H1 (cell line): Measurements from ENCODE around the gene ASF1B. TPM values are rescaled to one million over a fixed set of nuclear protein-coding genes. Genes with fewer than 3 reads are reported as not detected.

Experiments
- CTCF ChIA-PET: fragments of 300-600 bp; sonication (Branson Sonifier 250); formaldehyde crosslinking; loops from one replicate; lab custom pipeline; 2021; ENCODE audit not compliant: partially characterized antibody; lab: Charles Lee
- POLR2A ChIA-PET: fragments of 300-600 bp; sonication (Branson Sonifier 250); formaldehyde crosslinking; loops from one replicate; lab custom pipeline; 2021; ENCODE audit warnings: inconsistent platforms; ENCODE audit not compliant: partially characterized antibody; lab: Charles Lee
- DNase-seq, 2 experiments: peaks; one replicate each; pipeline versions ENCODE4 v3.0.0 to v3.0.0-alpha.2; 2010 to 2022; ENCODE audit warnings: low spot score in 2 of 2, low read depth in 1 of 2, mixed read lengths in 1 of 2
- FAIRE-seq: peaks from 2 replicates; lab custom pipeline; 2011; peaks lifted over from hg19 to GRCh38; lab: Jason Lieb, UNC
- H2AFZ ChIP-seq: 2 replicates; pipeline ENCODE4 v1.8.1; 2012; ENCODE audit warnings: low read length, inconsistent platforms
- H2AK5ac ChIP-seq: 2 replicates; pipeline ENCODE4 v1.6.1; 2013; ENCODE audit warnings: low read depth, low read length
- H2BK120ac ChIP-seq: replicated peaks from 2 replicates; pipeline ENCODE3; 2013; ENCODE audit warnings: low read depth, low read length, inconsistent platforms
- H2BK12ac ChIP-seq: 2 replicates; pipeline ENCODE4 v1.6.1; 2013; ENCODE audit warnings: low read depth, low read length
- H2BK15ac ChIP-seq: 2 replicates; pipeline ENCODE4 v1.6.1; 2013; ENCODE audit warnings: low read length
- H2BK20ac ChIP-seq: 2 replicates; pipeline ENCODE4 v1.6.1; 2013; ENCODE audit warnings: low read length
- H2BK5ac ChIP-seq: 2 replicates; pipeline ENCODE4 v1.6.1; 2013; ENCODE audit warnings: low read depth, low read length
- H3K14ac ChIP-seq: 2 replicates; pipeline ENCODE4 v1.6.1; 2013; ENCODE audit warnings: inconsistent platforms; ENCODE audit not compliant: insufficient read length
- H3K18ac ChIP-seq: 2 replicates; pipeline ENCODE4 v1.6.1; 2013; ENCODE audit warnings: low read length; ENCODE audit errors: extremely low read depth
- H3K23ac ChIP-seq: 2 replicates; pipeline ENCODE4 v1.6.1; 2013; ENCODE audit warnings: inconsistent platforms; ENCODE audit not compliant: insufficient read length
- H3K23me2 ChIP-seq: 2 replicates; pipeline ENCODE4 v1.6.1; 2013; ENCODE audit warnings: low read depth, low read length
- H3K27ac ChIP-seq: 2 replicates; pipeline ENCODE4 v1.6.1; 2011; ENCODE audit warnings: low read depth, low read length, inconsistent platforms
- H3K27me3 ChIP-seq, 4 experiments: replicated peaks in 1 of 4; 1 replicate in 1 of 4; 2 replicates in 3 of 4; pipeline versions ENCODE4 v1.6.1 to v1.8.1; 2011 to 2013; ENCODE audit warnings: low read length in 3 of 4, mild to moderate bottlenecking in 3 of 4, inconsistent platforms in 2 of 4, mixed read lengths in 2 of 4, moderate library complexity in 1 of 4; ENCODE audit not compliant: control insufficient read depth in 3 of 4, insufficient read depth in 3 of 4; ENCODE audit errors: extremely low read depth in 1 of 4
- H3K36me3 ChIP-seq, 4 experiments: 2 replicates each; pipeline versions ENCODE4 v1.6.1 to v1.8.1; 2011 to 2013; ENCODE audit warnings: mild to moderate bottlenecking in 4 of 4, low read length in 3 of 4, moderate library complexity in 2 of 4, control low read depth in 1 of 4, inconsistent platforms in 1 of 4; ENCODE audit not compliant: insufficient read depth in 4 of 4, control insufficient read depth in 2 of 4
- H3K4ac ChIP-seq: replicated peaks from 2 replicates; pipeline ENCODE3; 2013; ENCODE audit warnings: low read length, low read depth, mixed read lengths, inconsistent platforms; ENCODE audit not compliant: insufficient read length
- H3K4me1 ChIP-seq, 4 experiments: replicated peaks in 1 of 4; 1 replicate in 1 of 4; 2 replicates in 3 of 4; pipeline versions ENCODE4 v1.6.1 to v1.8.1; 2011 to 2013; ENCODE audit warnings: low read length in 3 of 4, inconsistent platforms in 2 of 4, mixed read lengths in 1 of 4; ENCODE audit not compliant: insufficient read depth in 4 of 4, control insufficient read depth in 3 of 4
- H3K4me2 ChIP-seq, 2 experiments: 2 replicates each; pipeline versions ENCODE4 v1.6.1 to v1.8.1; 2011 to 2013; ENCODE audit warnings: low read depth in 2 of 2, low read length in 2 of 2, control low read depth in 1 of 2, inconsistent platforms in 1 of 2, mild to moderate bottlenecking in 1 of 2; ENCODE audit not compliant: insufficient read depth in 1 of 2
- H3K4me3 ChIP-seq, 4 experiments: fragments of 200-600, 300-600 bp in 1 of 4; sonication (generic), shearing (Covaris generic), sonication (Bioruptor Twin) in 1 of 4; 2 replicates each; pipeline versions ENCODE4 v1.5.1 to v1.8.1; 2011 to 2016; ENCODE audit warnings: low read length in 4 of 4, low read depth in 3 of 4, control low read depth in 2 of 4, inconsistent platforms in 2 of 4, mild to moderate bottlenecking in 2 of 4, mixed read lengths in 1 of 4, moderate library complexity in 1 of 4; ENCODE audit not compliant: insufficient read depth in 2 of 4; ENCODE audit errors: extremely low read depth in 1 of 4
- H3K56ac ChIP-seq: replicated peaks from 2 replicates; pipeline ENCODE3; 2013; ENCODE audit warnings: low read depth, mild to moderate bottlenecking, mixed read lengths, low read length, inconsistent platforms; ENCODE audit not compliant: insufficient read length
- H3K79me1 ChIP-seq: 2 replicates; pipeline ENCODE4 v1.6.1; 2013; ENCODE audit warnings: low read depth, low read length, control low read depth
- H3K79me2 ChIP-seq, 2 experiments: 2 replicates each; pipeline versions ENCODE4 v1.6.1 to v1.8.1; 2012 to 2013; ENCODE audit warnings: low read length in 2 of 2, mild to moderate bottlenecking in 2 of 2, inconsistent platforms in 1 of 2; ENCODE audit not compliant: insufficient read depth in 2 of 2, control insufficient read depth in 1 of 2
- H3K9ac ChIP-seq, 4 experiments: replicated peaks in 1 of 4; 1 replicate in 1 of 4; 2 replicates in 3 of 4; pipeline versions ENCODE4 v1.6.1 to v1.8.1; 2011 to 2013; ENCODE audit warnings: low read depth in 3 of 4, low read length in 3 of 4, control low read depth in 2 of 4, mild to moderate bottlenecking in 2 of 4, moderate library complexity in 2 of 4, inconsistent platforms in 1 of 4; ENCODE audit errors: extremely low read depth in 1 of 4
- H3K9me3 ChIP-seq, 2 experiments: 2 replicates each; pipeline versions ENCODE4 v1.6.1 to v1.8.1; 2012 to 2013; ENCODE audit warnings: mild to moderate bottlenecking in 2 of 2, moderate library complexity in 2 of 2, control low read depth in 1 of 2, inconsistent platforms in 1 of 2, low read depth in 1 of 2, low read length in 1 of 2, mixed read lengths in 1 of 2; ENCODE audit not compliant: insufficient read depth in 2 of 2
- H4K20me1 ChIP-seq, 2 experiments: replicated peaks in 1 of 2; 2 replicates each; pipeline versions ENCODE3 to v1.8.1; 2011 to 2013; ENCODE audit warnings: inconsistent platforms in 2 of 2, low read length in 2 of 2, mild to moderate bottlenecking in 1 of 2; ENCODE audit not compliant: insufficient read depth in 2 of 2, control insufficient read depth in 1 of 2
- H4K5ac ChIP-seq: 2 replicates; pipeline ENCODE4 v1.6.1; 2013; ENCODE audit warnings: low read length, low read depth, mixed read lengths, inconsistent platforms; ENCODE audit not compliant: insufficient read length
- H4K8ac ChIP-seq: 2 replicates; pipeline ENCODE4 v1.8.0; 2013; ENCODE audit warnings: mild to moderate bottlenecking, moderate library complexity, low read length, inconsistent platforms; ENCODE audit not compliant: insufficient read depth; ENCODE audit errors: extremely low read depth
- H4K91ac ChIP-seq: replicated peaks from 2 replicates; pipeline ENCODE3; 2013; ENCODE audit warnings: low read length, mixed read lengths, inconsistent platforms; ENCODE audit not compliant: insufficient read length
- HDAC6 ChIP-seq: IDR thresholded peaks from one replicate; pipeline ENCODE4 v1.7.1; 2012; ENCODE audit warnings: low read depth, mild to moderate bottlenecking, inconsistent platforms, low read length, moderate library complexity
- SIN3A ChIP-seq, 2 experiments: IDR thresholded peaks in 1 of 2; conservative IDR thresholded peaks in 1 of 2; 2 replicates each; pipeline ENCODE4 v1.6.1; 2011 to 2012; ENCODE audit warnings: low read length in 2 of 2, improper control_type of control experiment in 1 of 2, low read depth in 1 of 2, mild to moderate bottlenecking in 1 of 2
- WGBS, 2 experiments: shearing (Covaris generic) in 1 of 2; methylation state at CpG; one replicate each; pipeline versions ENCODE4 v1.1.6 to v1.1.7; 2013 to 2015; ENCODE audit warnings: low lambda C conversion rate in 2 of 2, mixed read lengths in 2 of 2, inconsistent platforms in 1 of 2, low coverage in 1 of 2, missing lambda C conversion rate in 1 of 2; ENCODE audit not compliant: insufficient replicate concordance in 2 of 2, insufficient coverage in 1 of 2, insufficient read length in 1 of 2; ENCODE audit errors: extremely low coverage in 1 of 2, missing lambda C conversion rate in 1 of 2; 5-methylcytosine and 5-hydroxymethylcytosine counted together
- polyA plus RNA-seq, 7 experiments: library from polyadenylated mRNA; depleted of rRNA in 3 of 7; stranded (reverse) in 5 of 7; unstranded in 2 of 7; fragments of >200 nt in 5 of 7; fragments of 200-250 nt in 2 of 7; gene quantifications; 1 replicate in 5 of 7; 2 replicates in 1 of 7; 4 replicates in 1 of 7; pipeline versions ENCODE4 v1.2.1 to v1.2.3, GENCODE V29; 2011 to 2013; ENCODE audit warnings: missing spikeins in 2 of 7, mixed read lengths in 2 of 7
- total RNA-seq: library from RNA; stranded (reverse); fragmentation: NEBNext Ultra II Directional; extraction: Animal tissue kit (Norgen Biotek cat#: 25700); gene quantifications from 2 replicates; pipeline ENCODE4 v1.2.1, GENCODE V29; 2021

ASF1B gene
- total and polyA plus RNA-seq, 2 of the 8 experiments (the other 6 are each of a cell fraction or from before 2014, with no cell fraction given), result 32.6 to 59.2 TPM

- POLR2A ChIA-PET, result interaction anchor here (0.9 to 11.0 kb wide), 6 partner anchors 9 to 36 kb away, joined by 3 to 109 read pairs (median 3); partner anchors contain the start of gene ASF1B
- WGBS, 2 experiments, result 4% methylated on average over 13 of the region's 33 CpGs; no CpG with 5 or more reads in 1 of the 2 experiments
- TF ChIP-seq HDAC6 (no peak), SIN3A (conservative IDR thresholded peaks at IDR 0.05 in 1 of 2, IDR thresholded peaks at IDR 0.05 in 1 of 2; ENCODE audit: low read depth in 1 of 2, low read length in 2 of 2) (0 out of 4 replicates have a peak, but pooled peaks of 1 of the 2 experiments have one; percentile 47)
Observed at GRCh38 chr19:14116918-14117578, 19.3 kb downstream of the ASF1B start.

More at GRCh38 chr19:14116918-14117578, 19.3 kb downstream of the ASF1B start:
- peaks cover 8% of the 10 kb centered on the region for H3K23me2 ChIP-seq
- H4K20me1 ChIP-seq, result peaks cover 7 to 12% of the 10 kb centered on the region in 2 experiments
- no peak overlapping the region for H4K5ac ChIP-seq
- peak overlapping the region in 1 of 4 experiments; percentile 80; a peak in 2 of 7 replicates for H3K9ac ChIP-seq
- no peak overlapping the region for H2AFZ ChIP-seq
- H3K36me3 ChIP-seq, result peaks cover 0 to 8% (median 2%) of the 10 kb centered on the region in 4 experiments; a peak in 2 of 8 replicates
- H3K4me3 ChIP-seq, result peak overlapping the region; percentile 22 to 85 (median 55)
- H2BK15ac ChIP-seq, result no peak overlapping the region
- H2AK5ac ChIP-seq, result no peak overlapping the region
- no peak overlapping the region for H3K4ac ChIP-seq
- H3K79me2 ChIP-seq, result 0 out of 4 replicates have a peak, but pooled peaks cover 0 to 3% of the 10 kb centered on the region in 2 experiments
- no peak overlapping the region for H4K8ac ChIP-seq
- H2BK20ac ChIP-seq, result no peak overlapping the region
- H2BK5ac ChIP-seq, result no peak overlapping the region
- no peak overlapping the region for H3K27ac ChIP-seq
- H3K4me2 ChIP-seq, result peak overlapping the region; percentile 66 to 89
- no peak overlapping the region for H2BK120ac ChIP-seq
- DNase-seq (no peak), FAIRE-seq (no peak)
- H3K14ac ChIP-seq, result no peak overlapping the region
- no peaks in the 10 kb centered on the region for H3K9me3 ChIP-seq
- H3K4me1 ChIP-seq, result peaks cover 11 to 32% (median 20%) of the 10 kb centered on the region in 4 experiments
- H3K18ac ChIP-seq, result no peak overlapping the region
- H3K79me1 ChIP-seq, result no peaks in the 10 kb centered on the region; the same call in 1 of the 2 replicates
- H3K56ac ChIP-seq, result no peak overlapping the region
- H2BK12ac ChIP-seq, result no peak overlapping the region
- H4K91ac ChIP-seq, result no peak overlapping the region
- no peaks in the 10 kb centered on the region; a peak in 2 of 7 replicates for H3K27me3 ChIP-seq
- CTCF ChIA-PET, result interaction anchor here (1.0 to 11.3 kb wide), 3 partner anchors 14 to 25 kb away, joined by 3 to 105 read pairs (median 11); no protein-coding TSS in a partner anchor
- no peak overlapping the region for H3K23ac ChIP-seq
